Measurements from ENCODE around the gene PNMA8B.

- TF ChIP-seq, protein P1, sequence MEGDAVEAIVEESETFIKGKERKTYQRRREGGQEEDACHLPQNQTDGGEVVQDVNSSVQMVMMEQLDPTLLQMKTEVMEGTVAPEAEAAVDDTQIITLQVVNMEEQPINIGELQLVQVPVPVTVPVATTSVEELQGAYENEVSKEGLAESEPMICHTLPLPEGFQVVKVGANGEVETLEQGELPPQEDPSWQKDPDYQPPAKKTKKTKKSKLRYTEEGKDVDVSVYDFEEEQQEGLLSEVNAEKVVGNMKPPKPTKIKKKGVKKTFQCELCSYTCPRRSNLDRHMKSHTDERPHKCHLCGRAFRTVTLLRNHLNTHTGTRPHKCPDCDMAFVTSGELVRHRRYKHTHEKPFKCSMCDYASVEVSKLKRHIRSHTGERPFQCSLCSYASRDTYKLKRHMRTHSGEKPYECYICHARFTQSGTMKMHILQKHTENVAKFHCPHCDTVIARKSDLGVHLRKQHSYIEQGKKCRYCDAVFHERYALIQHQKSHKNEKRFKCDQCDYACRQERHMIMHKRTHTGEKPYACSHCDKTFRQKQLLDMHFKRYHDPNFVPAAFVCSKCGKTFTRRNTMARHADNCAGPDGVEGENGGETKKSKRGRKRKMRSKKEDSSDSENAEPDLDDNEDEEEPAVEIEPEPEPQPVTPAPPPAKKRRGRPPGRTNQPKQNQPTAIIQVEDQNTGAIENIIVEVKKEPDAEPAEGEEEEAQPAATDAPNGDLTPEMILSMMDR (IDR thresholded peaks at IDR 0.05; ENCODE audit: extremely low read depth in 1 of 2, insufficient read depth in 1 of 2, low read depth in 1 of 2, low read length in 2 of 2): no peak
- TF ChIP-seq EZH2 (IDR thresholded peaks at IDR 0.05; ENCODE audit: borderline replicate concordance, low read depth, low read length, severe bottlenecking) (no peak), POLR2A (IDR thresholded peaks at IDR 0.05; ENCODE audit: low read depth, low read length) (no peak), FOS (IDR thresholded peaks at IDR 0.05; ENCODE audit: borderline replicate concordance, insufficient read depth, low read length) (no peak), POLR2AphosphoS5 (IDR thresholded peaks at IDR 0.05; ENCODE audit: insufficient read depth, low read depth, low read length) (no peak)
- TF ChIP-seq, protein P2, sequence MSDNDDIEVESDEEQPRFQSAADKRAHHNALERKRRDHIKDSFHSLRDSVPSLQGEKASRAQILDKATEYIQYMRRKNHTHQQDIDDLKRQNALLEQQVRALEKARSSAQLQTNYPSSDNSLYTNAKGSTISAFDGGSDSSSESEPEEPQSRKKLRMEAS (IDR thresholded peaks at IDR 0.05; ENCODE audit: insufficient read depth, insufficient read length): no peak
Observed at GRCh38 chr19:46533078-46533620, 37.5 kb upstream of the PNMA8B start.

Data from endothelial cell of umbilical vein (primary cell).